Measurements from ENCODE around the gene MAN2A2. TPM values are rescaled to one million over a fixed set of nuclear protein-coding genes. Genes with fewer than 3 reads are reported as not detected.

The MAN2A2 gene
- total and polyA plus RNA-seq, 9 of the 15 experiments (the other 6 are each of a cell fraction or from before 2014, with no cell fraction given): 7.3 to 151 (median 43.4) TPM

- no peak for TF ChIP-seq IRF9 (tag; IDR thresholded peaks at IDR 0.05)
- TF ChIP-seq ZNF217 (CRISPR knock-in tag; IDR thresholded peaks at IDR 0.05): no peak
- TF ChIP-seq CREB1 (IDR thresholded peaks at IDR 0.05): no peak
- TF ChIP-seq CREB1 (CRISPR knock-in tag; IDR thresholded peaks at IDR 0.05): no peak
- peak; percentile 32; the same call in 1 of the 2 replicates for TF ChIP-seq CREM (IDR thresholded peaks at IDR 0.05; ENCODE audit: low read depth)
- TF ChIP-seq PHF21A (IDR thresholded peaks at IDR 0.05; ENCODE audit: borderline replicate concordance, low read depth): peak; percentile 28; the same call in 1 of the 2 replicates
- peak; percentile 78 for TF ChIP-seq STAG1 (CRISPR knock-in tag; IDR thresholded peaks at IDR 0.05; ENCODE audit: borderline replicate concordance)
- TF ChIP-seq RAD21 (CRISPR knock-in tag; conservative IDR thresholded peaks at IDR 0.05 in 1 of 2, IDR thresholded peaks at IDR 0.05 in 1 of 2): peak; percentile 61 to 82
- no peak for TF ChIP-seq ZFP30 (CRISPR knock-in tag; IDR thresholded peaks at IDR 0.05; ENCODE audit: borderline replicate concordance)
- TF ChIP-seq TBL1XR1 (IDR thresholded peaks at IDR 0.05; ENCODE audit: low read length in 2 of 2): peak in 1 of 2 experiments; percentile 51; a peak in 1 of 4 replicates
- peak in 1 of 2 experiments; percentile 73; a peak in 1 of 4 replicates for TF ChIP-seq RCOR1 (IDR thresholded peaks at IDR 0.05; ENCODE audit: borderline replicate concordance in 1 of 2, low read depth in 2 of 2, low read length in 2 of 2)
- TF ChIP-seq CTCFL (IDR thresholded peaks at IDR 0.05; ENCODE audit: borderline replicate concordance, insufficient read depth, low read depth, low read length, poor library complexity, severe bottlenecking): peak; percentile 14
- no peak for TF ChIP-seq PCBP1 (IDR thresholded peaks at IDR 0.05; ENCODE audit: low read depth, low read length, poor library complexity, severe bottlenecking)
- no peak for TF ChIP-seq ADNP (tag; IDR thresholded peaks at IDR 0.05)
- TF ChIP-seq SMC3 (conservative IDR thresholded peaks at IDR 0.05; ENCODE audit: insufficient read depth, low read depth, low read length): peak; percentile 61
- TF ChIP-seq MIER1 (IDR thresholded peaks at IDR 0.05; ENCODE audit: low read depth): no peak
- TF ChIP-seq AFF4 (CRISPR knock-in tag; IDR thresholded peaks at IDR 0.05): no peak
Measured at GRCh38 chr15:90934256-90934948, 31.3 kb downstream of the MAN2A2 start (continued).
